Caki2 (cell line): ENCODE data around the gene SEPHS2. TPM values are rescaled to one million over a fixed set of nuclear protein-coding genes. Genes with fewer than 3 reads are reported as not detected.
A peak's percentile ranks its signal among the peaks of the same experiment; 100 is the strongest.

Source experiments
- DNase-seq: peaks from one replicate; pipeline ENCODE4 v3.0.0-alpha.2; 2015; ENCODE audit warnings: low read depth
- in situ Hi-C: cut with HindIII; loops from 2 replicates; pipeline ENCODE4 v1.10.0; 2016; ENCODE audit warnings: low sequenced_read_pairs, low pct_unique_long_range_greater_than_20kb, mixed read lengths
- total RNA-seq: library from RNA; depleted of rRNA; stranded (reverse); fragments of >200 nt; shearing (Covaris generic); gene quantifications from 2 replicates; pipeline ENCODE4 v1.2.3, GENCODE V29; 2014; ENCODE audit warnings: low replicate concordance

The SEPHS2 gene
- total RNA-seq, 1 experiment from 2014 or later: 127 TPM

DNA sequence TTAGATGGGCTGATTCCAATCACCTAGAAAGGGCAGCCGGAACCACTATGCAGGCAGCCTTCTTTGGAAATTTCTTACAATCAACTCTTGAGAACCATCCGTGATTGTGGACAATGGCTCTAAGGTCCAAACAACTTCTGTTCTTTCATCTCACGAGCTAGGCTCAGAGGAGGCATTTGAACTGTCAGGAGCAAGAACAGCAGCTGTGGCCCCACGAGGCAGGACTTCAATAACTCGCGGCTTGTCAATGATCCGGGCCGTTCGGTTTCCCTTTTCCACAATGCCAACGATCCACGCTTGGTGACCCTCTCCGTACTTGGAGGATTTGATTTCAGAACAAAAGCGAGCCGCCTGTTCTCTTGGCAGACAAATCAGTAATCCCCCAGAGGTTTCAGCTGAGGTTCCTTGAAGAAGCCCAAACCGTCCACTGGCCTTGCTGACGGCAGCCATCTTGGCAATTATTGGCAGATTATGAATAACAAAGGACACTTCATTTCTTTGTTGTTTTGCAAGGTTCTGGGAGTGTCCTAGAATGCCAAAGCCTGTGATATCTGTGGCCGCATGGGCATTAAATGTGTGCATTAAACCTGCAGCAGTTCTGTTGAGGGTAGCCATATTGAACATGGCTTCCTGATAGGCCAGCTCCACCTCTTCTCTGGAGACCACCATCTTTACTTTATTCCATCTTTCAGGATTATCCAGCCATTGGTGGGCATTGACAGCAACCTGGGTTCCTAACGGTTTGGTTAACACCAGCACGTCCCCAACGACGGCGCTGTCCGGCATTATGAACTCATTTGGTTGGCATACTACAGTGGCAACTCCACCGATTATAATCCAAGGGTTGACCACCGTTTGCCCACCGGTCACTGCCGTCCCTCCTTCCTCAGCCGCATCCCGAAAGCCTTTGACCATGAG lies 1.2 kb downstream of the SEPHS2 start:
- in situ Hi-C loops: loop anchor here (10.0 kb wide), 1 partner anchor 70 kb away; no protein-coding TSS in a partner anchor
- peak; percentile 16 for DNase-seq

GRCh38 chr16:30443631-30444030 lies 2.0 kb downstream of the SEPHS2 start:
- DNase-seq: no peak
- in situ Hi-C loops: loop anchor here (10.0 kb wide), 1 partner anchor 71 kb away; no protein-coding TSS in a partner anchor

GRCh38 chr16:30439720-30440348 lies 5.8 kb downstream of the SEPHS2 start:
- DNase-seq: no peak
- in situ Hi-C loops: loop anchor here (10.0 kb wide), 1 partner anchor 75 kb away; no protein-coding TSS in a partner anchor

GRCh38 chr16:30438835-30439234 lies 6.8 kb downstream of the SEPHS2 start:
- DNase-seq: no peak
- in situ Hi-C loops: no loop called here

- in situ Hi-C loops: no loop called here
- DNase-seq: no peak
These were observed 8.1 kb downstream of the SEPHS2 start for GRCh38 chr16:30437511-30438046.

- in situ Hi-C loops: no loop called here
- no peak for DNase-seq
These were observed 10.8 kb downstream of the SEPHS2 start for GRCh38 chr16:30434852-30435251.

- DNase-seq: no peak
- in situ Hi-C loops: no loop called here
These were observed 15.2 kb downstream of the SEPHS2 start for GRCh38 chr16:30430428-30430970.

DNA sequence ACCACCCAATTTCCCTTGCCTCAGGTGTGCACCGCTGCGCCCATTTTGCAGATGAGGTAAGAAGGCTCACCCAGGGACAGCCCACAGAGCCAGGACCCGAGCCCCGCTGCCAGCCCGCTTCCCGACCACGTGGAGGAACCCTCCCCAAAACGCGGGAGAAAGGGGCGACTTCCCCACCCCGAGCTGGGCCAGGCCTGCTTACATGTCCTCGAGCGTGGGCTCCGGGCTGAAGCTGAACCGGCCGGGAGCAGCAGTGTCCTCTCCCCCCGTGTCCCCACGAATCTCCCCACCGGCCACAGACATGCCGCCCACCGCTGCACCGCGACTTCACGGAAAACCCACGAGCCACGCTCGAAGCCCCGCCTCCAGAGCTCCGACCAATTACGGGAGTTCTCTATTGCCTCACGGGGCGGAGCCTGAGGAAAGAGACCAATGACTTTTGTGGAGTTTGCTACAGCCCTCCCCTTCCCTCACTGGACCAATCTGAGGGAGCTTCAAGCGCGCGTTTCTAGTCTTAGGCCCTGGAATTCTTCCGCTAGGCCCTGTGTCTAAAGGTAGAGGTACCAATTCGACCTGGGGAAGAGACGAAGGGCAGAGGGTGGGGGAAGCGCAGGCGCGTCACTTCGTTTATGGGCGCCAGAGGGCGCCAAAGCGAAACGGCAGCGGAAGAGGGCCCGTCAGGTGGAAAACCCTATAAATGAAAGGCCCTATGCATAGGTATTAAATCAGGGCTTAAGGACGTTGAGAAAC lies 15.8 kb downstream of the SEPHS2 start, which contains the start of gene DCTPP1:
TSS of gene DCTPP1 (minus strand) at position 353 of the 750 bp plus-strand sequence. CDS start at position 303, 50 bp downstream.
- DNase-seq: peak; percentile 100
- in situ Hi-C loops: no loop called here

- in situ Hi-C loops: no loop called here
- no peak for DNase-seq
These were observed 16.3 kb downstream of the SEPHS2 start for GRCh38 chr16:30429418-30429677.

DNA sequence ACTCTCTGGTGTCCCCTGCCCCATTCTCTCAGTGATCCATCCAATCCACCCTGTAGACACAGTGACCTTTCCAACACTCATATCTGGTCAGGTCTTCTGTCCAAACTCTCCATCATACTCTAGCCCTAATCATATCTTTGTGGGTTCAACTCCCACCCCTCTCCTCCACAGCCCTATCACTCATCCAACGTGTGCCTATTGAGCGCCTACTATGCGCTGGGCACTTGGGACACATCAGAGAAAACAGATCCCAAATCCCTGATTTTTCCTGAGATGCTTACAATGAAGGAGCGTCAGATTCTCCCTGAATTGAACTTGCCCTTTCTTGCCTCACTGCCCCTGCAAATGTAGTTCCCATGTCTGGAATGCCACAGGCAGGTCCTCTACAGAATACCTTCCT lies 17.6 kb downstream of the SEPHS2 start:
- in situ Hi-C loops: no loop called here
- no peak for DNase-seq

DNA sequence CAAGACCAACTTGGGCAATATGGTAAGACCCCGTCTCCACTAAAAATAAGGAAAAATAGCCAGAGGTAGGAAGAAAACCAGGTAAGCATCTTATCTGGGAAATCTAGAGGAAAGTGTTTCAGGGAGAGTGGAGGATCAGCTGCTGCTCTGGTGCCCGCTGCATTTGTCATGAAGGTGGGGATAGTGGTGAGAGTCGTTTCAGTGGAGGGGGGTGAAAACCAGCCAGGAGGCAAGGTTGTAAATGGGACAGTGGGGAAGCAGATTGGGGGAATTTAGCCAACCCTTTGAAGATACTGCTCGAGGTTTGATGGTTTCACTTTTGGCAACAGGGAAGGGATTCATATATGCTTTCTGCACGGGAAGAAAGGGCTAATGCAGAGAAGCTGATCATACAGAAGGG lies 24.7 kb downstream of the SEPHS2 start:
- no peak for DNase-seq
- in situ Hi-C loops: no loop called here

- in situ Hi-C loops: no loop called here
- DNase-seq: peak; percentile 42
These were observed 27.1 kb downstream of the SEPHS2 start for GRCh38 chr16:30418350-30419181.

GRCh38 chr16:30417529-30418349 lies 27.9 kb downstream of the SEPHS2 start:
- DNase-seq: peak; percentile 98
- in situ Hi-C loops: no loop called here

DNA sequence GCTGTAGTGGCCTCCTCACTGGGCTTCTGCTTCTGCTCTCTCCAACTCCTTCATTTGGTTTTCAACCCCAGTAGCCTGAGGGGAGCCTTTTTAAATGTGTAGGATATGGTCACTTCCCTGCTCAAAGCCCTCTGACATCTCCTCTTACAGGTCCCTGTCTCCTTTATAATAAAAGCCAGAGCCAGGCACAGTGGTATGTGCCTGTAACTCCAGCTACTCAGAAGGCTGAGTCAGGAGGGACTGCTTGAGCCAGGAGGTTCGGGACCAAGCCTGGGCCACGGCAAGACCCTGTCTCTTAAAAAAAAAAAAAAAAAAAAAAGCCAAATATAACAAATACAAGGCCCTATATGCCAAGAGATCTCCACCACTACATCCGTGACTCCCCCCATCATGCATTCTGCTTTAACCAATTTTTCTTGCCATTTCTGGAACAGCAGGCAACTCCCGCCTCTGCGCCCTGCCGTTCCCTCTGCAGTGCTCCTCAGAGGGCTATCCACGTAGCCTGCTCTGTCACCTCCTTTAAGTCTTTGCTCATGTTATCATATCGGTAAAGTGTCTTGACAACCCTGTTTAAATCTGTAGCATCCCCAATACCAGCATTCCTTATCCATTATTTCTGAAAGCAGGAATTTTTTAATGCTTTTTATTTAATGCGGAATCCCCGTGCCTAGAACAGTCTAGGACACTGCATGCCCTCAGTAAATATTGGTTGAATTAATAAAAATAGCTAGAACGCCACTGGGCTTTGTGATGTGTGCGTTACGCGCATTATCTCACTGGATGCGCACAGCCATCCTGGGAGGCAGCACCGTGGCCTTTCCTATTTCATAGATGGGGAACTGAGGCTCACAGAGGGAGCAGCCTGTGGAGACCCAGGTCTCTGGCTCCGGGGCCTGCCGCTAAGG lies 28.8 kb downstream of the SEPHS2 start:
- in situ Hi-C loops: no loop called here
- DNase-seq: no peak

GRCh38 chr16:30416047-30416603 lies 29.5 kb downstream of the SEPHS2 start:
- in situ Hi-C loops: no loop called here
- DNase-seq: no peak

- DNase-seq: no peak
- in situ Hi-C loops: no loop called here
These were observed 31.5 kb downstream of the SEPHS2 start for GRCh38 chr16:30414159-30414558.
